Aorta (tissue), 5 donors: ENCODE results near the gene BCAT1. TPM values are rescaled to one million over a fixed set of nuclear protein-coding genes. Genes with fewer than 3 reads are reported as not detected.

Source experiments
- ATAC-seq: fragments of 200-7000 bp; cut with Tn5 transposase; one replicate; pipeline ENCODE4 v1.9.1; 2022; ENCODE audit warnings: moderate library complexity; ENCODE audit not compliant: low FRiP score
- DNase-seq, 2 donors: peaks; one replicate each; pipeline ENCODE4 v3.0.0-alpha.2; 2020
- H3K27ac ChIP-seq, 2 donors: one replicate each; pipeline ENCODE4 v1.5.1; 2013; ENCODE audit warnings: low read length in 2 of 2, mild to moderate bottlenecking in 2 of 2, moderate library complexity in 2 of 2, control low read depth in 1 of 2, inconsistent platforms in 1 of 2, low read depth in 1 of 2
- H3K27me3 ChIP-seq, 2 donors: one replicate each; pipeline ENCODE4 v1.6.1; 2013; ENCODE audit warnings: control low read depth in 1 of 2, low read length in 1 of 2, mild to moderate bottlenecking in 1 of 2, moderate library complexity in 1 of 2; ENCODE audit not compliant: insufficient read depth in 2 of 2, control insufficient read depth in 1 of 2
- H3K36me3 ChIP-seq, 2 donors: one replicate each; pipeline ENCODE4 v1.6.1; 2013; ENCODE audit warnings: control low read depth in 1 of 2, low read length in 1 of 2, mild to moderate bottlenecking in 1 of 2; ENCODE audit not compliant: insufficient read depth in 2 of 2, control insufficient read depth in 1 of 2
- H3K4me1 ChIP-seq, 2 donors: one replicate each; pipeline ENCODE4 v1.6.1; 2013; ENCODE audit warnings: low read length in 2 of 2, control low read depth in 1 of 2, mild to moderate bottlenecking in 1 of 2, moderate library complexity in 1 of 2; ENCODE audit not compliant: insufficient read depth in 2 of 2, control insufficient read depth in 1 of 2
- H3K4me3 ChIP-seq, 2 donors: one replicate each; pipeline ENCODE4 v1.5.1; 2013; ENCODE audit warnings: low read length in 2 of 2, control low read depth in 1 of 2, mild to moderate bottlenecking in 1 of 2
- H3K9me3 ChIP-seq: one replicate; pipeline ENCODE4 v1.6.1; 2013; ENCODE audit warnings: mild to moderate bottlenecking, low read length; ENCODE audit not compliant: control insufficient read depth
- WGBS, 2 donors: extraction: QIAGEN DNeasy Blood & Tissue Kit; methylation state at CpG; one replicate each; pipeline ENCODE4 v1.1.7; 2013; 5-methylcytosine and 5-hydroxymethylcytosine counted together
- intact Hi-C, 2 donors: fragments of 100-400 bp; cut with DNase I; formaldehyde crosslinking; loops; one replicate each; pipeline versions ENCODE4 v1.14.2 to v1.15.0; 2022
- polyA plus RNA-seq, 2 donors: library from polyadenylated mRNA; stranded (reverse); fragments of 200-250 nt; gene quantifications; one replicate each; pipeline ENCODE4 v1.2.3, GENCODE V29; 2013
- total RNA-seq, 2 donors: library from RNA; stranded (reverse); fragmentation: NEBNext Ultra II Directional; extraction: Animal tissue kit (Norgen Biotek cat#: 25700); gene quantifications; one replicate each; pipeline ENCODE4 v1.2.1, GENCODE V29; 2021
- donor health status: healthy with polysubstance abuse.
- donor health status: Bipolar disorder and iron deficiency.
- donor health status: DM: no; HTN: no; CAD: no.
- donor health status: DM: no; HTN: no; CAD: no.
- donor health status: DM: yes; HTN: yes; CAD: no.

BCAT1 gene
- total and polyA plus RNA-seq, 4 donors: 3.8 to 47.3 (median 21.8) TPM

DNA sequence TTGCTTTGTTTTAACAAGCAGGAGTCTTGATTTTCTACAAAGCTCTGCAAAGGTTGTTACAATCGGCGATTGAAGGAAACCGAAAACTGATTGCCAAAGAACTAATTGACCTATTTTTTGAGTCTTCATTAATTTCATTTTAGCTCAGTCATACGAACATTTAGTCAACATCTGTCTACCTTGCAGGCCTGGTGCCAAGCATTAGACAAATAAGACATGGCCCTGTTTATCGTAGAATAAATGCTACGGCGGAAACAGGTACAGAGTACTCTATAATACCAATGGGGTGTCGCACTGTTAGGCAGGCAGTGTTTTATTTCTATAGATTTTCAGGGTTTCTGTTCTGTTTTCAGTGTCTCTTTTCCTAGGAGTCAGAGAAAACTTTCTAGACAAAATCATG lies 171.5 kb downstream of the BCAT1 start:
- H3K4me3 ChIP-seq: no peak overlapping the region
- H3K27ac ChIP-seq: no peak overlapping the region
- ATAC-seq (no peak), DNase-seq (no peak)
- H3K4me1 ChIP-seq: no peaks in the 10 kb centered on the region
- WGBS, 2 donors: 51 to 58% methylated on average over 8 of the region's 8 CpGs
- intact Hi-C loops: no loop called here
- no peaks in the 10 kb centered on the region for H3K27me3 ChIP-seq
- no peaks in the 10 kb centered on the region for H3K36me3 ChIP-seq
- H3K9me3 ChIP-seq: no peaks in the 10 kb centered on the region

DNA sequence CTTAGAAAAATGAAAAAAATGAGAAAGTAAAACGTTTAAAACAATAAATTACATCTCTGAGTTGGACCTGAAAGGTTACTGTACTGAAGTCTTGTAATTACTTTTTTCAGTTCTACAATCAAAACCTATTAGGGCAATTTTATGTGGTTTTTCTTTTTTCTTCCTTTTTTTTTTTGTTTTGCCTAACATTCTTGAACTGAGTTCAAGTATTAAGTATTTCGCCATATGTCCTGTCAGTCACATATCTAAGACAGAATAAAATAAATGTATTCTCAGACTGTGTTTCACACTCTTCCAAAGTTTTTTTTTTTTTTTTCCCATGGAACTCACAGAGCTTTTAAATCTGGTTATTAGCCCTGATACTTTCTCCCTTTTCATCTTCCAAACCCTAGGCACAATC lies 172.0 kb downstream of the BCAT1 start:
- H3K4me1 ChIP-seq: no peaks in the 10 kb centered on the region
- H3K4me3 ChIP-seq: no peak overlapping the region
- no peaks in the 10 kb centered on the region for H3K36me3 ChIP-seq
- H3K27me3 ChIP-seq: no peaks in the 10 kb centered on the region
- intact Hi-C loops: no loop called here
- no peak for DNase-seq
- ATAC-seq: no peak
- no peaks in the 10 kb centered on the region for H3K9me3 ChIP-seq
- H3K27ac ChIP-seq: no peak overlapping the region
- WGBS, 2 donors: 15% methylated on average over 2 of the region's 2 CpGs

DNA sequence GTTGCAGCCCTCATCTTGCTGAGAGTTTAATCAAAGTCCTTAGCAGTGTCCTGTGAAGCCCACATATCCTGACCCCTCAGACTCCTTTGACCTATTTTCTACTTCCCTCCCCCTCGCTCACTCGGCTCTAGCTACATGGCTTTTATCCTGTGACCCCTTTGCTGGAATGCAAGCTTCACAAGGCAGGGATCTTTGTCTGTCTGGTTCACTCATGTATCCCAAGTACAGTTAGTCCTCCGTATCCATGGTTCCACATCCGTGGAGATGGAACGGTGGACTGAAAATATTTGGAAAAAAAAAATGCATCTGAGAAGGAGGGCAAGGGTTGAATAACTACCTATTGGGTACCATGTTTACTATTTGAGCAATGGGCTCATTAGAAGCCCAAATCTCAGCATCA lies 173.8 kb downstream of the BCAT1 start:
- H3K27ac ChIP-seq: no peak overlapping the region
- intact Hi-C loops: no loop called here
- 98% methylated on average over 5 of the region's 5 CpGs for WGBS, 2 donors
- no peak overlapping the region for H3K4me3 ChIP-seq
- DNase-seq: no peak
- no peaks in the 10 kb centered on the region for H3K27me3 ChIP-seq
- H3K36me3 ChIP-seq: no peaks in the 10 kb centered on the region
- no peaks in the 10 kb centered on the region for H3K4me1 ChIP-seq
- no peaks in the 10 kb centered on the region for H3K9me3 ChIP-seq
- no peak for ATAC-seq

DNA sequence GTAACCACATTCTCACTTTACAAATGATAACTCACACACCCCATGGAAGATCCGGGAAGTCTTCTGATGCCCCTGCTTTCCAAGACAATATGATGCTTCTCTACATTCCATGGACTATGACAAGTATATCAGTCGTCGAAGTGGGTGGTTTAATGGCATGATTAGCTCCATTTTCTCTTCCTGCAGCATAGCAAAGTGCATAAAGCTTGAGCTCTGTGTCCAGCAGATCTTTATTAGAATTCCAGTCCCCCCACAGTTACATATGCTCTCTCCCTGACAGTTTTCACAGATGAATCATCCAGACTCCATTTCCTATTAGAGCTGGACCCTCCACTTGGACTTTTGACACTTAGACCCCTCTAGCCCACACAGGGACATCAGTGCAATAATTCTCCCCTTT lies 174.9 kb downstream of the BCAT1 start:
- H3K4me3 ChIP-seq: no peak overlapping the region
- H3K9me3 ChIP-seq: no peaks in the 10 kb centered on the region
- DNase-seq: no peak
- ATAC-seq: no peak
- intact Hi-C loops: no loop called here
- no peaks in the 10 kb centered on the region for H3K27me3 ChIP-seq
- WGBS, 2 donors: 81 to 89% methylated on average over 3 of the region's 3 CpGs
- no peaks in the 10 kb centered on the region for H3K4me1 ChIP-seq
- H3K27ac ChIP-seq: no peak overlapping the region
- no peaks in the 10 kb centered on the region for H3K36me3 ChIP-seq

DNA sequence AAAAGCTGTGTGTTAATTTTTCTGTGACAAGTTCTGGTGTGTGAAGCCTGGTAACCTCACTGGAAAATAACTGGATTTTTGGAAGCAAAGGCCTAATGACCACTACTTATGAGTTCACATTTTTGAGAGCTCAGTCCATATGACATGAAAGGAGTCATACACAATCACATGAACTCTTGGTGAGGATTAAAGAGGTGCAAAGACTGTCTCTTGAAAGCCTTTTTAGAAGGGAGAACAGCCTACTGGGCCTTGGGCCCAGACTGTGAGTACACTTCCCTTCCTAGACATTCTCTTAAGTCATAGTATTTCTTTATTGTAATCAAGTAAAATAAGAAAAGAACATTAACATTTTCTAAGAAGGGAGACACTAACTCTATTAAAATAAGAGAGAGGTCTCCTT lies 176.1 kb downstream of the BCAT1 start:
- ATAC-seq: no peak
- Histone ChIP-seq H3K36me3 (no peaks in the 10 kb centered on the region), H3K9me3 (no peaks in the 10 kb centered on the region), H3K4me3 (no peak overlapping the region), H3K4me1 (no peaks in the 10 kb centered on the region), H3K27ac (no peak overlapping the region), H3K27me3 (no peaks in the 10 kb centered on the region)
- intact Hi-C loops: no loop called here
- no peak for DNase-seq

DNA sequence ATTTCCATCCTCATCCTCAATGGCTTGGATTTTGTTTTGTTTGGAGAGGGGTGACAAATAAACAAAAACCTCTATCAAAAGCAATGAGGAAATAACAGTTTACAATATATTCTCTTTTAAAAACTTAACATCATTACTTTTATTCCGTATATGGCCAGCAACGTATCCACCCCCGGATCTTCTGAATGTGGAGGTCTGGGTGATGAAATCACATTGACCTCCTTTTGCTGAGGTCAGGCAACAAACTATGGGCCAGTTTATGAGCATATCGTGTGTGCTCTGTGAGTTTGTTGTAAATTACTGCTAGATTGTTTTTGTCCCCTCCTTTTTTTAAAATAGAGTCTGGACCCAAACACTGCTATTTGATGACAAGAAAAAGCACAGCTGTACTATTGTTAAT lies 178.1 kb downstream of the BCAT1 start:
- ATAC-seq (no peak), DNase-seq (no peak)
- Histone ChIP-seq H3K4me1 (no peaks in the 10 kb centered on the region), H3K27ac (no peak overlapping the region), H3K9me3 (peaks cover 2% of the 10 kb centered on the region), H3K27me3 (no peaks in the 10 kb centered on the region), H3K36me3 (no peaks in the 10 kb centered on the region), H3K4me3 (no peak overlapping the region)
- WGBS, 2 donors: 70 to 74% methylated on average over 4 of the region's 4 CpGs
- intact Hi-C loops: no loop called here

DNA sequence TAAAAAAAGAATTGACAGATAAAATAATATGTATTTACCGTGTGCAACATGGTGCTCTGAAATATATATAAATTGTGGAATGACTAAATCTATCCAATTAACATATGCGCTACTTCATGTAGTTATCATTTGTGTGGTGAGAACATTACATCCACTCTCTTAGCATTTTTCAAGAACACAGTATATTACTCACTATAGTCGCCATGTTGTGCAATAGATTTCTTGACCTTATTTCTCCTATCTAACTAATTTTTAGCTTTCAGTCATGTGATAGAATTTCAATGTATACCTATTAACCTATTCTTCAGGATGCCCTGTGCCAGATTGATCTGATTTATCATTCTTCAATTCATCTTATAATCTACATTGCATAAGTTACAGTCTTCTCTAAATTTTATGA lies 178.6 kb downstream of the BCAT1 start:
- Histone ChIP-seq H3K36me3 (no peaks in the 10 kb centered on the region), H3K9me3 (peaks cover 2% of the 10 kb centered on the region), H3K4me3 (no peak overlapping the region), H3K27ac (no peak overlapping the region), H3K27me3 (no peaks in the 10 kb centered on the region), H3K4me1 (no peaks in the 10 kb centered on the region)
- 92 to 94% methylated on average over 3 of the region's 3 CpGs for WGBS, 2 donors
- ATAC-seq (no peak), DNase-seq (no peak)
- intact Hi-C loops: no loop called here

DNA sequence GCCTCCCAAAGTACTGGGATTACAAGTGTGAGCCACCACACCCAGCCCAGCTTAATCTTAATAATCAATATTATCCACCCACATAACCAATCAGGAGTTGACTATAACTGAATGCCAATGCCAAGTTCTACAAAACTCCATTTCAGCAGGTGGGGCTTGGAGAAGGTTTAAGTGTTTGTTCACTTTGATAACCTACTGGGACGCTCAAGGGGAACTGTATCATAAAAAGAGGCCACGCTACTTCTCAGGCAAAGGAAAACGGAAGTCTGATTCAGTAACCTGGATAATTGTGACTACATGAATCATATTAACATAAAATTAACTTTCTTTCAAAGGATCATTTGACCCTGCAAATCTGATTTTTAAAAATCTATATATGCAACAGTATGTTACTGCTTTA lies 179.2 kb downstream of the BCAT1 start:
- no peak for ATAC-seq
- Histone ChIP-seq H3K9me3 (peaks cover 2% of the 10 kb centered on the region), H3K4me3 (no peak overlapping the region), H3K27ac (no peak overlapping the region), H3K27me3 (no peaks in the 10 kb centered on the region), H3K36me3 (no peaks in the 10 kb centered on the region), H3K4me1 (no peaks in the 10 kb centered on the region)
- intact Hi-C loops: no loop called here
- 96% methylated on average over 3 of the region's 3 CpGs for WGBS, 2 donors
- no peak for DNase-seq

DNA sequence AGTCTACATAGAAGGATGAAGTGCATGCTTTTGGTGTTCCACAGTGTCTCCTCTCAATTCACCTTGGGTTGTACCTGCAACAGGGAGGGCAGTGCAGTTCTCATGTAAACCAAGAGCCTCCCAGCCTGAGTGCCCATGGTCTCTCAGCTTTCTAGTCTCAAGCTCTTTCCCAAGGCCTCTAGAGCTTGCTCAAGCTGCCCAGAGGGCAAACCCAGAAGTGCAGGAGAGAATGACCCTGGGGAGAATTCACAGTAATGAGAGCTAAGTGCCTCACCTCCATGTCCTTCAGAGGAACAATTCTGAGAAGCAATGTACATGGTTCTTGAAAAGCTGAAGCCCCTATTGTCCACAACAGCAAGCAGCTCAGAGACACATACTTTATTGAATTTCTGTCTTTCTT lies 180.5 kb downstream of the BCAT1 start:
- Histone ChIP-seq H3K27ac (no peak overlapping the region), H3K9me3 (peaks cover 2% of the 10 kb centered on the region), H3K4me1 (no peaks in the 10 kb centered on the region), H3K27me3 (no peaks in the 10 kb centered on the region), H3K4me3 (no peak overlapping the region), H3K36me3 (no peaks in the 10 kb centered on the region)
- intact Hi-C loops: no loop called here
- no peak for DNase-seq
- no peak for ATAC-seq

DNA sequence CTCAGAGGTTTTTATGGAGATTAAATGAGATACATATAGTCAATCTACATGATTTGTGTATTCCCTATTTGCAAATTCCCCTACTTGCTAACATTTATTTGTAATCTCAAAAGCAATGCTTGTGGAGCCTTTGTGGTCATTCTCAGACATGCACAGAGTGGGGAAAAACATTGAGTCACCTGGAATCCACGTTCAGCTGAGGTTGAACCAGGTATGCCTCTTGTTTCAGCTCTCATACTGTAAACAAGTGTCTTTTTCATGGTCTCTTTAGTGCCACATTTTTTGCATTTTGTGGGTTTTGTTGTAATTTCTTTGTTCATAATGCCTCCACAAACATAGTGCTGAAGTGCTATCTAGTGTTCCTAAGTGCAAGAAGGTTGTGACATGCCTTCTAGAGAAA lies 181.9 kb downstream of the BCAT1 start:
- Histone ChIP-seq H3K4me1 (no peaks in the 10 kb centered on the region), H3K36me3 (no peaks in the 10 kb centered on the region), H3K4me3 (no peak overlapping the region), H3K27ac (no peak overlapping the region), H3K27me3 (no peaks in the 10 kb centered on the region), H3K9me3 (peaks cover 2% of the 10 kb centered on the region)
- intact Hi-C loops: no loop called here
- DNase-seq (no peak), ATAC-seq (no peak)
- 91 to 92% methylated on average over 1 of the region's 1 CpG for WGBS, 2 donors
